DOHH2 (cell line): ENCODE data around the gene XRCC4.

Experiments
- H3F3A ChIP-seq: fragments of 200-600 bp; sonication (generic), shearing (Covaris generic); 2 replicates; pipeline ENCODE4 v1.6.0; 2016; ENCODE audit warnings: antibody characterized with exemption, mild to moderate bottlenecking; ENCODE audit not compliant: control insufficient read depth, insufficient read depth
- H3K27ac ChIP-seq: fragments of 200-600 bp; sonication (generic); 2 replicates; pipeline ENCODE4 v1.5.1; 2014; ENCODE audit warnings: low read depth, mild to moderate bottlenecking, low read length, moderate library complexity
- H3K27me3 ChIP-seq: fragments of 200-600 bp; sonication (generic); 2 replicates; pipeline ENCODE4 v1.6.1; 2014; ENCODE audit warnings: mild to moderate bottlenecking, low read length, mixed read lengths; ENCODE audit not compliant: control insufficient read depth
- H3K36me3 ChIP-seq: fragments of 200-600 bp; sonication (generic); 2 replicates; pipeline ENCODE4 v1.6.1; 2014; ENCODE audit warnings: mild to moderate bottlenecking, low read length, moderate library complexity, mixed read lengths; ENCODE audit not compliant: control insufficient read depth
- H3K4me1 ChIP-seq: fragments of 200-600 bp; sonication (generic); 2 replicates; pipeline ENCODE4 v1.6.1; 2014; ENCODE audit warnings: mild to moderate bottlenecking, low read length, mixed read lengths; ENCODE audit not compliant: control insufficient read depth
- H3K4me2 ChIP-seq: fragments of 200-600 bp; sonication (generic); 2 replicates; pipeline ENCODE4 v1.6.0; 2014; ENCODE audit warnings: mild to moderate bottlenecking, low read length, moderate library complexity
- H3K4me3 ChIP-seq: fragments of 200-600 bp; sonication (generic); 2 replicates; pipeline ENCODE4 v1.5.1; 2014; ENCODE audit warnings: mild to moderate bottlenecking, low read length, mixed read lengths
- H3K79me2 ChIP-seq: fragments of 200-600 bp; sonication (generic); 2 replicates; pipeline ENCODE4 v1.6.1; 2014; ENCODE audit warnings: mild to moderate bottlenecking, low read length, mixed read lengths; ENCODE audit not compliant: control insufficient read depth
- H3K9me2 ChIP-seq: fragments of 200-600 bp; sonication (generic); replicated peaks from 2 replicates; pipeline ENCODE4 v1.6.1; 2014; ENCODE audit warnings: mild to moderate bottlenecking, low read length, mixed read lengths; ENCODE audit not compliant: control insufficient read depth
- H3K9me3 ChIP-seq: fragments of 200-600 bp; sonication (generic); 2 replicates; pipeline ENCODE4 v1.6.1; 2014; ENCODE audit warnings: antibody characterized with exemption, low read length, mixed read lengths; ENCODE audit not compliant: control insufficient read depth, insufficient read depth
- H4K20me1 ChIP-seq: fragments of 200-600 bp; sonication (generic); 2 replicates; pipeline ENCODE4 v1.6.0; 2014; ENCODE audit warnings: low read depth, mild to moderate bottlenecking, antibody characterized with exemption, low read length, moderate library complexity; ENCODE audit not compliant: control insufficient read depth, insufficient read depth
- CTCF ChIP-seq: fragments of 200-600 bp; sonication (generic); IDR thresholded peaks from one replicate; pipeline ENCODE4 v1.5.1; 2014; ENCODE audit warnings: antibody characterized with exemption, mild to moderate bottlenecking, low read depth, low read length; ENCODE audit not compliant: poor library complexity, severe bottlenecking
- EZH2phosphoT487 ChIP-seq: fragments of 200-600 bp; sonication (generic); IDR thresholded peaks from 2 replicates; pipeline ENCODE4 v1.6.1; 2017; ENCODE audit warnings: borderline replicate concordance, mild to moderate bottlenecking, antibody characterized with exemption, low read length, moderate library complexity, mixed read lengths

The XRCC4 gene

GRCh38 chr5:83124593-83124992 is 47.2 kb downstream of the XRCC4 start:
- H3K27ac ChIP-seq: no peak overlapping the region
- no peaks in the 10 kb centered on the region for H3K27me3 ChIP-seq
- no peaks in the 10 kb centered on the region for H4K20me1 ChIP-seq
- H3K9me3 ChIP-seq: no peaks in the 10 kb centered on the region
- no peak overlapping the region for H3K4me2 ChIP-seq
- H3K4me3 ChIP-seq: no peak overlapping the region
- H3K79me2 ChIP-seq: no peaks in the 10 kb centered on the region
- no peaks in the 10 kb centered on the region for H3K9me2 ChIP-seq
- no peaks in the 10 kb centered on the region for H3K36me3 ChIP-seq
- no peaks in the 10 kb centered on the region for H3F3A ChIP-seq
- no peaks in the 10 kb centered on the region for H3K4me1 ChIP-seq
- TF ChIP-seq CTCF (no peak), EZH2phosphoT487 (no peak)

GRCh38 chr5:83125560-83125959 is 48.2 kb downstream of the XRCC4 start:
- Histone ChIP-seq H3K4me1 (no peaks in the 10 kb centered on the region), H3K4me3 (no peak overlapping the region), H3K36me3 (no peaks in the 10 kb centered on the region), H3K9me3 (no peaks in the 10 kb centered on the region), H3K27ac (no peak overlapping the region), H4K20me1 (no peaks in the 10 kb centered on the region), H3K27me3 (no peaks in the 10 kb centered on the region), H3F3A (no peaks in the 10 kb centered on the region), H3K9me2 (no peaks in the 10 kb centered on the region), H3K79me2 (no peaks in the 10 kb centered on the region), H3K4me2 (no peak overlapping the region)
- no peak for TF ChIP-seq CTCF
- TF ChIP-seq EZH2phosphoT487: no peak

GRCh38 chr5:83126501-83126900 is 49.2 kb downstream of the XRCC4 start:
- no peaks in the 10 kb centered on the region for H3K4me1 ChIP-seq
- H3F3A ChIP-seq: no peaks in the 10 kb centered on the region
- H4K20me1 ChIP-seq: no peaks in the 10 kb centered on the region
- TF ChIP-seq CTCF (no peak), EZH2phosphoT487 (no peak)
- no peaks in the 10 kb centered on the region for H3K36me3 ChIP-seq
- H3K4me2 ChIP-seq: no peak overlapping the region
- H3K27ac ChIP-seq: no peak overlapping the region
- H3K79me2 ChIP-seq: no peaks in the 10 kb centered on the region
- H3K27me3 ChIP-seq: no peaks in the 10 kb centered on the region
- no peak overlapping the region for H3K4me3 ChIP-seq
- H3K9me3 ChIP-seq: no peaks in the 10 kb centered on the region
- H3K9me2 ChIP-seq: no peaks in the 10 kb centered on the region

GRCh38 chr5:83133797-83134196 is 56.5 kb downstream of the XRCC4 start:
- Histone ChIP-seq H3K4me2 (no peak overlapping the region), H3K4me1 (no peaks in the 10 kb centered on the region), H3K27ac (no peak overlapping the region), H3K36me3 (0 out of 2 replicates have a peak, but pooled peaks cover 4% of the 10 kb centered on the region), H3K9me2 (no peaks in the 10 kb centered on the region), H3K27me3 (no peaks in the 10 kb centered on the region), H3K79me2 (no peaks in the 10 kb centered on the region), H4K20me1 (no peaks in the 10 kb centered on the region), H3F3A (no peaks in the 10 kb centered on the region), H3K9me3 (no peaks in the 10 kb centered on the region), H3K4me3 (no peak overlapping the region)
- no peak for TF ChIP-seq EZH2phosphoT487
- peak; percentile 25 for TF ChIP-seq CTCF
